AG09319 (cell line): Measurements from ENCODE around the gene CLMN.

Experiments used
- DNase-seq: peaks from one replicate; pipeline ENCODE4 v3.0.0-alpha.2; 2010; ENCODE audit warnings: low read depth; ENCODE audit errors: extremely low read depth
- CTCF ChIP-seq: IDR thresholded peaks from 2 replicates; pipeline ENCODE4 v1.5.1; 2011; ENCODE audit warnings: low read depth, mild to moderate bottlenecking, inconsistent platforms, low read length, moderate library complexity

Gene CLMN

GRCh38 chr14:95242870-95243269, 76.8 kb downstream of the CLMN start:
- DNase-seq: no peak
- TF ChIP-seq CTCF: no peak

- no peak for DNase-seq
- no peak for TF ChIP-seq CTCF
Observed at GRCh38 chr14:95240859-95241813, 78.6 kb downstream of the CLMN start.

GRCh38 chr14:95238487-95239298, 81.0 kb downstream of the CLMN start:
- no peak for TF ChIP-seq CTCF
- no peak for DNase-seq

- TF ChIP-seq CTCF: no peak
- DNase-seq: no peak
Observed at GRCh38 chr14:95237958-95238340, 81.8 kb downstream of the CLMN start.

GRCh38 chr14:95237121-95237957, 82.4 kb downstream of the CLMN start:
- TF ChIP-seq CTCF: no peak
- DNase-seq: no peak

- no peak for TF ChIP-seq CTCF
- DNase-seq: no peak
Observed at GRCh38 chr14:95236221-95236620, 83.5 kb downstream of the CLMN start.
